SIG-M5 (cell line): ENCODE measurements around the gene SSX2IP.
"Not testable (repeated sequence)": the region's sequence is repeated elsewhere in the genome, so short reads cannot be mapped to it uniquely, and the experiment has no call there.

Experiments used
- DNase-seq: peaks from one replicate; lab custom pipeline; 2025; lab: John Stamatoyannopoulos, UW

The SSX2IP gene

GRCh38 chr1:84615790-84616189, 74.5 kb downstream of the SSX2IP start:
- no peak for DNase-seq

- no peak for DNase-seq
These were observed 76.4 kb downstream of the SSX2IP start for GRCh38 chr1:84613887-84614286.

GRCh38 chr1:84613026-84613425, 77.2 kb downstream of the SSX2IP start:
- DNase-seq: no peak

- no peak for DNase-seq
These were observed 78.5 kb downstream of the SSX2IP start for GRCh38 chr1:84611796-84612195.

- no peak for DNase-seq
These were observed 79.2 kb downstream of the SSX2IP start for GRCh38 chr1:84611091-84611490.

- DNase-seq: no peak
These were observed 83.3 kb downstream of the SSX2IP start for GRCh38 chr1:84606977-84607376.

- DNase-seq: no peak
These were observed 85.1 kb downstream of the SSX2IP start for GRCh38 chr1:84605157-84605556.

GRCh38 chr1:84603941-84604830, 86.1 kb downstream of the SSX2IP start:
- no peak for DNase-seq

GRCh38 chr1:84603223-84603622, 87.0 kb downstream of the SSX2IP start:
- no peak for DNase-seq

GRCh38 chr1:84600796-84601195, 89.5 kb downstream of the SSX2IP start:
- no peak for DNase-seq

- no peak for DNase-seq
These were observed 91.2 kb downstream of the SSX2IP start for GRCh38 chr1:84598846-84599741.

GRCh38 chr1:84598418-84598817, 91.8 kb downstream of the SSX2IP start:
- DNase-seq: no peak

- DNase-seq: no peak
These were observed 93.2 kb downstream of the SSX2IP start for GRCh38 chr1:84597011-84597410.

GRCh38 chr1:84594959-84595358, 95.3 kb downstream of the SSX2IP start:
- not testable (repeated sequence) for DNase-seq
